ENCODE measurements around the gene NGEF.

Gene NGEF

DNA sequence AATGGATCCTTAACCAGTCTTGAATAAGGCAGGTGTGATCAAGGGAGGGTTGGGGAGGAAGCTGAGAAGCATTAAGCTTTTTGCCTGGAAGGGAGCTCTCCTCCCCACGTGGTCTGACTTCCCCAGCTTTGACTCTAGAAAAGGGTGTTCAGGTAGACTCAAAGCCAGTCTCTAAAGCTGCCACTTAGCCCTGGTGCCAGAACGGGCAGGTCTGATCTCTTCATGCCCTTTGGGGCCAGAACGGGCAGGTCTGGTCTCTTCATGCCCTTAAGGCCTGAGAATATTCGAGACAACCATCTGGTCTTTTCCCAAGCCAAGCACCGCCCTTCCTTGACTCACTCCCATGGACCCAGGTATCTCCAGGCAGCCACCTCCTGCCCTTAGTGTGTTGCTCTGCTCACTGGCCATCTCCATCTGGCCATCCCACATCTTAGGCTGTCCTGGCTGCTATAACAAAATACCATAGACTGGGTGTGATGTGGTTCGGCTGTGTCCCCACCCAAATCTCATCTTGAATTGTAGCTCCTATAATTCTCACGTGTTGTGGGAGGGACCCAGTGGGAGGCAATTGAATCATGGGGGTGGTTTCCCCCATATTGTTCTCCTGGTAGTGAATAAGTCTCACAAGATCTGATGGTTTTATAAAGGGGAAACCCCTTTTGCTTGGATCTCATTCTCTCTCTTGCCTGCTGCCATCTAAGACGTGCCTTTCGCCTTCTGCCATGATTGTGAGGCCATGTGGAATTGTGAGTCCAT lies 83.6 kb downstream of the NGEF start:
- Histone ChIP-seq H3K27ac (ENCODE audit: extremely low read depth, low read depth, low read length) (no peak overlapping the region), H3K36me3 (ENCODE audit: control insufficient read depth in 2 of 2, insufficient read depth in 1 of 2, low read length in 2 of 2) (peaks cover 0 to 7% of the 10 kb centered on the region in 2 experiments; a peak in 1 of 3 replicates), H3K4me3 (ENCODE audit: low read depth, low read length) (no peak overlapping the region), H3K4me1 (ENCODE audit: control insufficient read depth, insufficient read depth, low read length) (no peaks in the 10 kb centered on the region), H3K9me3 (ENCODE audit: control insufficient read depth, insufficient read depth, low read depth, low read length) (no peaks in the 10 kb centered on the region)
- TF ChIP-seq PRDM6 (tag by site-specific recombination; IDR thresholded peaks at IDR 0.05): no peak
- TF ChIP-seq OVOL3 (tag by site-specific recombination; IDR thresholded peaks at IDR 0.05): no peak
- no peak for TF ChIP-seq ZNF792 (tag by site-specific recombination; IDR thresholded peaks at IDR 0.05)
- TF ChIP-seq, protein P1, sequence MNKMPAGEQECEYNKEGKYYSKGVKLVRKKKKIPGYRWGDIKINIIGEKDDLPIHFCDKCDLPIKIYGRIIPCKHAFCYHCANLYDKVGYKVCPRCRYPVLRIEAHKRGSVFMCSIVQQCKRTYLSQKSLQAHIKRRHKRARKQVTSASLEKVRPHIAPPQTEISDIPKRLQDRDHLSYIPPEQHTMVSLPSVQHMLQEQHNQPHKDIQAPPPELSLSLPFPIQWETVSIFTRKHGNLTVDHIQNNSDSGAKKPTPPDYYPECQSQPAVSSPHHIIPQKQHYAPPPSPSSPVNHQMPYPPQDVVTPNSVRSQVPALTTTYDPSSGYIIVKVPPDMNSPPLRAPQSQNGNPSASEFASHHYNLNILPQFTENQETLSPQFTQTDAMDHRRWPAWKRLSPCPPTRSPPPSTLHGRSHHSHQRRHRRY (tag by site-specific recombination; IDR thresholded peaks at IDR 0.05): no peak
- TF ChIP-seq ZNF350 (tag by site-specific recombination; IDR thresholded peaks at IDR 0.05): no peak
- no peak for TF ChIP-seq ZNF670 (tag by site-specific recombination; IDR thresholded peaks at IDR 0.05; ENCODE audit: low read depth)
- ChIA-PET CTCF (interaction anchor here (0.5 to 1.2 kb wide), 2 partner anchors 51 to 63 kb away, joined by 4 to 5 read pairs; no protein-coding TSS in a partner anchor), POLR2A (no interaction called here)

DNA sequence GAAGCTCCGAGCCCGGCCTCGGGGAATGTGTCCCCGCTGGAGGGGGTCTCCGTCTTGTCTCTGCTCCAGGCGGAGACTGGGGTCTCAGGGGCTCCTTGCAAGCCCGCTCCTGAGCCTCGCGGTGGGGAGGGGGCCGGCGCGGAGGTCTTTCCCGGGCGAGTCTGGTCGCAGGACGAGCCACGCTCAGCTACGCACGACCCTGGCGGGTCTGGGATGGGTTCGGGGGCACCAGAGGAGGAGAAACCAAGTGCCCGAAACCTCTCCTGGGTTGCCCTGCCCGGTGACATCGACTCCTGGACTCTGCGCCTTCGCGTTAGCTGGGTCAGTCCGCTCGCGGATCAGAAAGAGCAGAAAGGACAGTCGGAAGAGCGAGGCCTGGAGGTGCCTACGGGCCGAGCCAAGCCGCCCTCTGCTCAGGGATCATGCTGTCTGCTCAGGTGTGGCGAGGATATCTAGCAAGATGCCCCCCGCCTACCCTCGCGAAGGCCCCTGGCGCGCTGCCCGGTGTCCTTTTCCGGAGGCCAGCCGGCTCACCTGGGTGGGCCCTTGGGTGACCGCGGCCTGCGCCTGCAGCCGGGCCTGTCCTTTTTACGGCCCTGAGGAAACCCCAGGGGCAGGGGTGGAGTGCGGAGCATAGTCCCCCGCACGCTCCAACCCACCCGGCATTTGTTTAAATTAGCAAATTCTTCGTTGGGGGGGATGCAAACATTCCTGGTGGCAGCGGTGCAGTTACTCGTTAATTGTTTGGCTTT lies 84.3 kb downstream of the NGEF start:
- no peaks in the 10 kb centered on the region for H3K4me1 ChIP-seq (ENCODE audit: control insufficient read depth, insufficient read depth, low read length)
- ChIA-PET POLR2A (no interaction called here), CTCF (no interaction called here)
- H3K27ac ChIP-seq (ENCODE audit: extremely low read depth, low read depth, low read length): no peak overlapping the region
- no peak for TF ChIP-seq IKZF3 (tag by site-specific recombination; IDR thresholded peaks at IDR 0.05)
- 0 out of 2 replicates have a peak, but pooled peaks have one; percentile 0 for TF ChIP-seq GLIS1 (tag by site-specific recombination; IDR thresholded peaks at IDR 0.05)
- no peak for TF ChIP-seq ZNF184 (tag by site-specific recombination; IDR thresholded peaks at IDR 0.05)
- no peak for TF ChIP-seq ZNF449 (tag by site-specific recombination; IDR thresholded peaks at IDR 0.05)
- H3K4me3 ChIP-seq (ENCODE audit: low read depth, low read length): peak overlapping the region; percentile 28
- H3K36me3 ChIP-seq (ENCODE audit: control insufficient read depth in 2 of 2, insufficient read depth in 1 of 2, low read length in 2 of 2): peaks cover 0 to 10% of the 10 kb centered on the region in 2 experiments; a peak in 1 of 3 replicates
- no peaks in the 10 kb centered on the region for H3K9me3 ChIP-seq (ENCODE audit: control insufficient read depth, insufficient read depth, low read depth, low read length)

GRCh38 chr2:232927793-232928550 lies 85.1 kb downstream of the NGEF start:
- H3K4me3 ChIP-seq (ENCODE audit: low read depth, low read length): peak overlapping the region; percentile 37
- H3K4me1 ChIP-seq (ENCODE audit: control insufficient read depth, insufficient read depth, low read length): no peaks in the 10 kb centered on the region
- CTCF ChIA-PET: no interaction called here
- H3K36me3 ChIP-seq (ENCODE audit: control insufficient read depth in 2 of 2, insufficient read depth in 1 of 2, low read length in 2 of 2): peaks cover 0 to 10% of the 10 kb centered on the region in 2 experiments; a peak in 1 of 3 replicates
- no peak overlapping the region for H3K27ac ChIP-seq (ENCODE audit: extremely low read depth, low read depth, low read length)
- no peaks in the 10 kb centered on the region for H3K9me3 ChIP-seq (ENCODE audit: control insufficient read depth, insufficient read depth, low read depth, low read length)
- TF ChIP-seq ZNF155 (tag by site-specific recombination; IDR thresholded peaks at IDR 0.05): no peak
- peak; percentile 34; the same call in 1 of the 2 replicates for TF ChIP-seq GLIS1 (tag by site-specific recombination; IDR thresholded peaks at IDR 0.05)
- no peak for TF ChIP-seq ZNF626 (tag by site-specific recombination; IDR thresholded peaks at IDR 0.05)
- TF ChIP-seq ZIC2 (tag by site-specific recombination; IDR thresholded peaks at IDR 0.05): peak; percentile 28; the same call in 1 of the 2 replicates
- no peak for TF ChIP-seq HIC1 (tag by site-specific recombination; IDR thresholded peaks at IDR 0.05)
- no peak for TF ChIP-seq ZNF624 (tag by site-specific recombination; IDR thresholded peaks at IDR 0.05)
- TF ChIP-seq, protein P2, sequence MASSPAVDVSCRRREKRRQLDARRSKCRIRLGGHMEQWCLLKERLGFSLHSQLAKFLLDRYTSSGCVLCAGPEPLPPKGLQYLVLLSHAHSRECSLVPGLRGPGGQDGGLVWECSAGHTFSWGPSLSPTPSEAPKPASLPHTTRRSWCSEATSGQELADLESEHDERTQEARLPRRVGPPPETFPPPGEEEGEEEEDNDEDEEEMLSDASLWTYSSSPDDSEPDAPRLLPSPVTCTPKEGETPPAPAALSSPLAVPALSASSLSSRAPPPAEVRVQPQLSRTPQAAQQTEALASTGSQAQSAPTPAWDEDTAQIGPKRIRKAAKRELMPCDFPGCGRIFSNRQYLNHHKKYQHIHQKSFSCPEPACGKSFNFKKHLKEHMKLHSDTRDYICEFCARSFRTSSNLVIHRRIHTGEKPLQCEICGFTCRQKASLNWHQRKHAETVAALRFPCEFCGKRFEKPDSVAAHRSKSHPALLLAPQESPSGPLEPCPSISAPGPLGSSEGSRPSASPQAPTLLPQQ (tag by site-specific recombination; IDR thresholded peaks at IDR 0.05): no peak
- no peak for TF ChIP-seq ZNF433 (tag by site-specific recombination; IDR thresholded peaks at IDR 0.05; ENCODE audit: low read depth)
- TF ChIP-seq ZNF837 (tag by site-specific recombination; IDR thresholded peaks at IDR 0.05): no peak
- TF ChIP-seq ZFHX2 (tag by site-specific recombination; conservative IDR thresholded peaks at IDR 0.05): peak; percentile 55
- POLR2A ChIA-PET: no interaction called here

Measured in HEK293 (cell line).